Left lung (tissue), 10 donors: ENCODE data around the gene NAT9. TPM values are rescaled to one million over a fixed set of nuclear protein-coding genes. Genes with fewer than 3 reads are reported as not detected.

ENCODE experiments used
- ATAC-seq: fragments of 200-7000 bp; cut with Tn5 transposase; one replicate; pipeline ENCODE4 v1.9.1; 2020; ENCODE audit warnings: moderate library complexity
- DNase-seq, 4 donors: peaks; one replicate each; pipeline ENCODE4 v3.0.0-alpha.2; 2013 to 2020
- H3K27ac ChIP-seq, 2 donors: fragments of 200-600 bp; sonication (generic) in 1 of 2; one replicate each; pipeline versions ENCODE4 v1.5.0 to v1.8.0; 2020 to 2021
- H3K27me3 ChIP-seq, 2 donors: fragments of 200-600 bp; sonication (generic) in 1 of 2; one replicate each; pipeline versions ENCODE4 v1.5.0 to v1.8.0; 2020 to 2021
- H3K36me3 ChIP-seq, 2 donors: fragments of 200-600 bp; sonication (generic) in 1 of 2; one replicate each; pipeline versions ENCODE4 v1.5.0 to v1.8.0; 2020 to 2021
- H3K4me1 ChIP-seq, 2 donors: fragments of 200-600 bp; one replicate each; pipeline ENCODE4 v1.8.0; 2021
- H3K4me3 ChIP-seq, 2 donors: fragments of 200-600 bp; sonication (generic) in 1 of 2; one replicate each; pipeline versions ENCODE4 v1.5.0 to v1.8.0; 2020 to 2021; ENCODE audit warnings: mild to moderate bottlenecking in 1 of 2
- H3K9me3 ChIP-seq, 2 donors: fragments of 200-600 bp; sonication (generic) in 1 of 2; one replicate each; pipeline versions ENCODE4 v1.5.0 to v1.8.0; 2020 to 2021
- intact Hi-C, 2 donors: fragments of 100-400 bp; cut with DNase I; formaldehyde crosslinking; loops; one replicate each; pipeline versions ENCODE4 v1.11.2 to v1.14.2; 2022
- polyA plus RNA-seq, 6 donors: library from polyadenylated mRNA; unstranded; fragments of 120-200 nt; gene quantifications; one replicate each; pipeline ENCODE4 v1.2.1, GENCODE V29; 2013; ENCODE audit not compliant: insufficient read length in 6 of 6
- total RNA-seq, 2 donors: library from RNA; stranded (reverse); fragmentation: NEBNext Ultra II Directional; extraction: Animal tissue kit (Norgen Biotek cat#: 25700); gene quantifications; one replicate each; pipeline ENCODE4 v1.2.1, GENCODE V29; 2021
- TF ChIP-seq, protein P1 (sequence below), 2 donors: fragments of 200-600 bp; sonication (generic) in 1 of 2; IDR thresholded peaks; one replicate each; pipeline versions ENCODE4 v1.5.0 to v1.8.0; 2021; ENCODE audit warnings: antibody characterized with exemption in 2 of 2
- donor health status: DM: no; HTN: yes; CAD: no.
- donor health status: DM: no; HTN: no; CAD: no.

NAT9 gene
- total and polyA plus RNA-seq, 8 donors, result 40.3 to 52.8 (median 45.5) TPM

DNA sequence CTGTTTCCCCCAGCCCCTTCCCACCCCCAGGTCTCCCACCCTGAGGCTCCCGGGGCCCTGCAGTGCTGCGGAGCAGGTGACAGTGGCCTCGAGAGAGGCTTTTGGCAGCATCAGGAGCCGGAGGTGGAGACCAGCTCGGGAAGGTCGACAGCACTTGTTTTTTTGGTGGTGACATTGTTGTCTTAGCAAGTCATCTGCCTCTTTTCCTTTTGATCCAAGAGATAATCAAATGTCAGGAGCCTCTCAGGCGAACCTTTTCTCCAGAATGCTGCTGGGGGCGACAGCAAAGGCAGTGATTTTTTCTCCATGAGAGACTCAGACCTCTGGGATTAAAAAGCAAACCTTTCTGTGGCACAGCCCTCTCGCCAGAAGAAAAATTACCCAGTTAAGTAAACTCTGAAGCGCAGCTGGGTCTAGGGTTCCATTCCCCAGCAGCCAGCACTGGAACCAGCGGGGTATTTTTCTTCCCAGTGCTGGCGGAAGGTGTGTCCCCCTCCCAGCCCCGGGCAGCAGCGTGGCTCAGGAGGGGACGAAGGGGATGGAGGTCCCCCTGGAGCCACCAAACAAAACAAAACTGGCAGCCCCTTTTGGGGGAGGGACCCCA, 46.3 kb upstream of the NAT9 start:
- Histone ChIP-seq H3K9me3 (no peaks in the 10 kb centered on the region), H3K36me3 (peaks cover 0 to 82% of the 10 kb centered on the region in 2 donors), H3K27ac (no peak overlapping the region), H3K4me1 (no peaks in the 10 kb centered on the region), H3K4me3 (no peak overlapping the region), H3K27me3 (no peaks in the 10 kb centered on the region)
- intact Hi-C loops, result no loop called here
- TF ChIP-seq, protein P1, sequence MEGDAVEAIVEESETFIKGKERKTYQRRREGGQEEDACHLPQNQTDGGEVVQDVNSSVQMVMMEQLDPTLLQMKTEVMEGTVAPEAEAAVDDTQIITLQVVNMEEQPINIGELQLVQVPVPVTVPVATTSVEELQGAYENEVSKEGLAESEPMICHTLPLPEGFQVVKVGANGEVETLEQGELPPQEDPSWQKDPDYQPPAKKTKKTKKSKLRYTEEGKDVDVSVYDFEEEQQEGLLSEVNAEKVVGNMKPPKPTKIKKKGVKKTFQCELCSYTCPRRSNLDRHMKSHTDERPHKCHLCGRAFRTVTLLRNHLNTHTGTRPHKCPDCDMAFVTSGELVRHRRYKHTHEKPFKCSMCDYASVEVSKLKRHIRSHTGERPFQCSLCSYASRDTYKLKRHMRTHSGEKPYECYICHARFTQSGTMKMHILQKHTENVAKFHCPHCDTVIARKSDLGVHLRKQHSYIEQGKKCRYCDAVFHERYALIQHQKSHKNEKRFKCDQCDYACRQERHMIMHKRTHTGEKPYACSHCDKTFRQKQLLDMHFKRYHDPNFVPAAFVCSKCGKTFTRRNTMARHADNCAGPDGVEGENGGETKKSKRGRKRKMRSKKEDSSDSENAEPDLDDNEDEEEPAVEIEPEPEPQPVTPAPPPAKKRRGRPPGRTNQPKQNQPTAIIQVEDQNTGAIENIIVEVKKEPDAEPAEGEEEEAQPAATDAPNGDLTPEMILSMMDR (IDR thresholded peaks at IDR 0.05), result no peak
- ATAC-seq (no peak), DNase-seq (no peak)

DNA sequence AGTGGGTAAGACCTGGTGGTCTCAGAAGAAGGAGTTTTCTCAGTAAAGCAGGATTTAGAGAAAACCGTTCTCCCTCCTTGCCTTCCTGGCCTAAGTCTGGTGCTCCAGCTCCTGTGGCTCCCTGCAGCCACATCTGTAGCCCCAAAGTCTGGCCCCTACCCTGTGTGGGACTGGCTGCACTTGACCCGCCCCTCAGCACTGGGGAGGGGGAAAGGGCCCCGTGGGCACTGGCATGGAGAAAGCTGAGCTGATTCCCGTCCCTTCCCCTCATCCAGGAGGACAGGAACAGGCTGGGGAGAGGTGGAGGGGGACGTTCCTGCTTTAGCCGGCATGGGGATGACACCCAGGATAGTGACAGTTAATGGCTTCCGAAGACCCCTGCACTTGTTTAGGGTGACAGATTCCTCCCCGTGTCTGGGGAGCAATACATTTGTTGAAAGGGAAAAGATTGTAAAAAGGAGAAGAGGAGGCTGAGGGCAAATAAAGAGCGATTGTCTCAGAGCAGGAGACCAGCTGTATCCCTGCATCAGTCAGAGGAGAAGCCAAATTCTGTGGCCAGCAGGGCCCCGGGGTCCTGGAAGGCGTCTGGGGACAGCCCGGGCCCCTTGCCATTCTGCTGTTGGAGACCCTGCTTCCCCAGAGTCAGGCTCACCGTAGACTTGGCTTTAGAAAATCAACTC, 45.6 kb upstream of the NAT9 start:
- TF ChIP-seq, protein P1 (IDR thresholded peaks at IDR 0.05), result no peak
- Histone ChIP-seq H3K36me3 (peaks cover 0 to 85% of the 10 kb centered on the region in 2 donors), H3K27ac (no peak overlapping the region), H3K4me1 (no peaks in the 10 kb centered on the region), H3K4me3 (no peak overlapping the region), H3K27me3 (no peaks in the 10 kb centered on the region), H3K9me3 (no peaks in the 10 kb centered on the region)
- no peak for DNase-seq
- ATAC-seq, result no peak
- intact Hi-C loops, result no loop called here

DNA sequence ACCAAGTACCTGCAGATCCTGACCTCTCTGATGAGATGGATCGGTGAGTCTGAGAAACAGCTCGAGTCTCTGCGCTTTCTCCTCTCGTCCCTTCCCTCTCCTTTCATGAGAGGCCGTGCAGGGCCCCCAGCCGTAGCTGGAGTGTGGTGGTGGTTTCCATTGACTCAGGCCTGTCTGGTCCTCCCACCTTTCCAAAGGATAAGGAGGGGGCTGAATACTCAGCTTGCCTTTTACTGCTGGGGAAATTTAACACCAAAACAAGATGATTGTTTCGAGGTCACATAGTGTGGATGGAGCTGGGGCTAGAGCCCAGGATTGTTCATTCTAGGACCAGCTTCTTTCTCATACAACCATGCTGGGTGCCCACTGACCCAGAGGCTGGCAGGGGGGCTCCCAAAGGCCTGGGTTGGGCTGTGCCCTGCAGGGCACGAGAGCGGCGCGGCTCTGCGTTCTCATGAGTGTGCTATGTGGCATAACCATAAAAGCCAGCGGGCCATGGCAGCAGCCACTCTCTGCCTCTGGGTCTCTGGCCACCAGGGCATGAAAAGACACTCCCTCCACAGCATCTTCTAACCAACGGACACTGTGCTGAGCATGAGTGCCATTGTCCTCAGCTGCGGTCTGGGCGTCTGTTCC, 43.8 kb upstream of the NAT9 start:
- H3K9me3 ChIP-seq, result no peaks in the 10 kb centered on the region
- TF ChIP-seq, protein P1 (IDR thresholded peaks at IDR 0.05), result no peak
- intact Hi-C loops, result no loop called here
- no peaks in the 10 kb centered on the region for H3K4me1 ChIP-seq
- H3K36me3 ChIP-seq, result peaks cover 0 to 69% of the 10 kb centered on the region in 2 donors
- H3K27me3 ChIP-seq, result no peaks in the 10 kb centered on the region
- H3K4me3 ChIP-seq, result no peak overlapping the region
- ATAC-seq, result no peak
- H3K27ac ChIP-seq, result no peak overlapping the region
- no peak for DNase-seq

DNA sequence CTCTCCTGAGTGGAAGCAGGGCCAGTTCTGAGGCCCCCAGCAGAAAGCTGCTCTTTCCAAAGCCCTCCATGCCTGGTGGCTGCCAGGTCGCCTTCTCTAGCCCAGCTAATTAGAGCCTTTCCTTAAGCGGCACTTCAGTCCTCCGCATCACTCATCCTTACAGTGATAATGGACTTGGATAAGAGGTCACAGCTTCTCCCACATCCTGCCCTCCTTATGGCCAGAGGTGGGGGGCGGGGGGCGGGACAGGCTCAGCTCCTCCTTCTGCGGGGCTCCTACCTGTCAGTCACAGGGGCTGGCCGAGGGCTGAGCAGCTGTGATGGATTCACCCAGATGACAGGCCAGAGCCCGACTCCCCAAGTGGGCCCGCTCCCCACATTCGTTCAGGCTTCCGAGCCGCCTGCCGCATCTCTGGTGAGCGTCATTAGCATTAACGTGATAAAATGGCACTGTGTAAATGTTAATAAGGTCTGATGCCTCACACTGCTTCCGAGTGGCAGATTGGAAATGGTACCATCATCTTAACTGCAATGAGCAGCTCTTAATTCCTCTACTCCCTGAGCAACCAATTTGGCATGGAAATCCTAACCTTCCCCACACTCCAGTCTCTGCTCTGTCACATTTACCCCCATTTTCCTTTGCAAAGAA, 42.3 kb upstream of the NAT9 start:
- Histone ChIP-seq H3K4me1 (peaks cover 0 to 8% of the 10 kb centered on the region in 2 donors), H3K36me3 (peaks cover 0 to 57% of the 10 kb centered on the region in 2 donors), H3K9me3 (no peaks in the 10 kb centered on the region), H3K27ac (no peak overlapping the region), H3K27me3 (no peaks in the 10 kb centered on the region), H3K4me3 (no peak overlapping the region)
- ATAC-seq, result no peak
- TF ChIP-seq, protein P1 (IDR thresholded peaks at IDR 0.05), result no peak
- DNase-seq, result no peak
- intact Hi-C loops, result no loop called here
